Astrocyte (in vitro differentiated cells and primary cell): ENCODE data around the gene LDLRAD4.

Experiments
- EZH2 ChIP-seq: IDR thresholded peaks from 2 replicates; pipeline ENCODE4 v1.6.1; 2012; ENCODE audit warnings: mild to moderate bottlenecking, low read length, inconsistent platforms; ENCODE audit not compliant: insufficient read depth
- TF ChIP-seq, protein P1 (sequence below): IDR thresholded peaks from 2 replicates; pipeline ENCODE4 v1.5.1; 2011; ENCODE audit warnings: low read depth, mild to moderate bottlenecking, inconsistent platforms, low read length, moderate library complexity; ENCODE audit not compliant: insufficient read depth

DNA sequence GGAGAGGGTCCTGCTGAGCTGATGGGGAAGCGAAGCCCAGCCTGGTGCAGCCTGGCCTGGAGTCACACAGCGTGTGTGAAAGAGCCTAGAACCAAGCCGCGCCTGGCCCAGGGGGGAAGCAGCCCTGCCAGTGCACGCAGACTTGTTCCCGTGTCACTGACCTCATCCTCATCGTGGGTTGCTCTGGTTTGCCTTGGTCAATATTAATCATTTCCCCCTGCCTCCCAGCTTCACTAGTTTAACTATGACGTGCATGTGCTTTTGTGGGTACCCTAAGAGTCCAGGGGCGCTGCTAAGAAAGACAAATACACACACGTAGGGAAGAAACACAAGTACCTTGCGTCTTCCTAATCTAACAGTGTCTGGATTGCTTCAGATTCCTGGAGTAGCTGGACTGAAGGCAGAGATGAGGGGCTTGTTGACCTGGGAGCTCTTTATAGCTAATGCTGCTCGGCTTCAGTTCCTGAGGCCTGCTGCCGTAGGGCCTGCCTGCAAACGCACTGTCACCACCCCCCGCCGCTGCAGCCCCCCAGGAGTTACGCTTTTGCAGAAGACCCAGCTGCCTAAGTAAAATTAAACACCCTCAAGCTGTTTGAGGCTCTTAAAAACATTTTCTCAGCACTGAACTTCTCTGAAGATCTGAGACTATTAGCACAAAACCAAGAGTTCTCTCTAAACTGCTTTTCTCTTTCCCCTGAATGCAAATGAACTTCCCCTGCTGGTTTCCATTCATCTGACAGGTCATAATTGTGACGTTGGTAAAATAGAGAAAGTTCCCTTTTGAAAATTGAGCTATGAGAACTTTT is 348.6 kb downstream of the LDLRAD4 start:
- TF ChIP-seq, protein P1, sequence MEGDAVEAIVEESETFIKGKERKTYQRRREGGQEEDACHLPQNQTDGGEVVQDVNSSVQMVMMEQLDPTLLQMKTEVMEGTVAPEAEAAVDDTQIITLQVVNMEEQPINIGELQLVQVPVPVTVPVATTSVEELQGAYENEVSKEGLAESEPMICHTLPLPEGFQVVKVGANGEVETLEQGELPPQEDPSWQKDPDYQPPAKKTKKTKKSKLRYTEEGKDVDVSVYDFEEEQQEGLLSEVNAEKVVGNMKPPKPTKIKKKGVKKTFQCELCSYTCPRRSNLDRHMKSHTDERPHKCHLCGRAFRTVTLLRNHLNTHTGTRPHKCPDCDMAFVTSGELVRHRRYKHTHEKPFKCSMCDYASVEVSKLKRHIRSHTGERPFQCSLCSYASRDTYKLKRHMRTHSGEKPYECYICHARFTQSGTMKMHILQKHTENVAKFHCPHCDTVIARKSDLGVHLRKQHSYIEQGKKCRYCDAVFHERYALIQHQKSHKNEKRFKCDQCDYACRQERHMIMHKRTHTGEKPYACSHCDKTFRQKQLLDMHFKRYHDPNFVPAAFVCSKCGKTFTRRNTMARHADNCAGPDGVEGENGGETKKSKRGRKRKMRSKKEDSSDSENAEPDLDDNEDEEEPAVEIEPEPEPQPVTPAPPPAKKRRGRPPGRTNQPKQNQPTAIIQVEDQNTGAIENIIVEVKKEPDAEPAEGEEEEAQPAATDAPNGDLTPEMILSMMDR: no peak
- TF ChIP-seq EZH2: no peak
